Measurements from ENCODE around the gene FCSK. TPM values are rescaled to one million over a fixed set of nuclear protein-coding genes. Genes with fewer than 3 reads are reported as not detected.

The FCSK gene
- total RNA-seq, 2 experiments from 2014 or later, result 21.8 to 25.4 TPM

DNA sequence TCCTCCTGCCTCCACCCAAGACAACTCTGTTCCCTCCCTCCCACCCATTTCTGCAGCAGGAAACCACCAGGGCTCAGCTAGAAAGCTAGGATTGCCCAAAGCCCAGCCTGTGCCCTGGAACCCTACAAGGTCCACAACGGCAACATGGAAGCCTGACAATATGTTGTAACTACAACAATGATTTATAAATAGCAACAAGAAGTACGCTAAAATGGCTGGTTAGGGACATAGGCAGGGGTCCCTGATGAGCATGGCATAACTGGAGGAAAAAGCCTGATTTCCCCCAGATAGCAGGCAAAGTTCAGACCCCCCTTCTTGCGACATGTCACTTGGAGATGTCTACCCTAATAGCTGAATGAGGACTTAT lies 22.1 kb upstream of the FCSK start:
- peaks cover 84% of the 10 kb centered on the region for H3K4me1 Mint-ChIP-seq (ENCODE audit: low read depth)
- H3K4me3 Mint-ChIP-seq, result no peak overlapping the region
- CTCF ChIA-PET, result no interaction called here
- peaks cover 72% of the 10 kb centered on the region for H3K4me1 ChIP-seq (ENCODE audit: insufficient read depth, low read length)
- POLR2A ChIA-PET, result interaction anchor here (1.0 to 2.6 kb wide), 3 partner anchors 13 to 51 kb away, joined by 3 to 21 read pairs (median 4); no protein-coding TSS in a partner anchor
- H3K4me3 ChIP-seq (ENCODE audit: low read length), result no peak overlapping the region
- H3K36me3 ChIP-seq (ENCODE audit: insufficient read depth, low read length), result peaks cover 6% of the 10 kb centered on the region
- H3K27me3 ChIP-seq (ENCODE audit: control insufficient read depth in 1 of 2, insufficient read depth in 2 of 2, low read length in 2 of 2), result no peaks in the 10 kb centered on the region
- H3K27ac ChIP-seq (ENCODE audit: low read depth in 1 of 2, low read length in 2 of 2), result no peak overlapping the region
- TF ChIP-seq, protein P1, sequence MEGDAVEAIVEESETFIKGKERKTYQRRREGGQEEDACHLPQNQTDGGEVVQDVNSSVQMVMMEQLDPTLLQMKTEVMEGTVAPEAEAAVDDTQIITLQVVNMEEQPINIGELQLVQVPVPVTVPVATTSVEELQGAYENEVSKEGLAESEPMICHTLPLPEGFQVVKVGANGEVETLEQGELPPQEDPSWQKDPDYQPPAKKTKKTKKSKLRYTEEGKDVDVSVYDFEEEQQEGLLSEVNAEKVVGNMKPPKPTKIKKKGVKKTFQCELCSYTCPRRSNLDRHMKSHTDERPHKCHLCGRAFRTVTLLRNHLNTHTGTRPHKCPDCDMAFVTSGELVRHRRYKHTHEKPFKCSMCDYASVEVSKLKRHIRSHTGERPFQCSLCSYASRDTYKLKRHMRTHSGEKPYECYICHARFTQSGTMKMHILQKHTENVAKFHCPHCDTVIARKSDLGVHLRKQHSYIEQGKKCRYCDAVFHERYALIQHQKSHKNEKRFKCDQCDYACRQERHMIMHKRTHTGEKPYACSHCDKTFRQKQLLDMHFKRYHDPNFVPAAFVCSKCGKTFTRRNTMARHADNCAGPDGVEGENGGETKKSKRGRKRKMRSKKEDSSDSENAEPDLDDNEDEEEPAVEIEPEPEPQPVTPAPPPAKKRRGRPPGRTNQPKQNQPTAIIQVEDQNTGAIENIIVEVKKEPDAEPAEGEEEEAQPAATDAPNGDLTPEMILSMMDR (IDR thresholded peaks at IDR 0.05), result no peak
- H3K36me3 Mint-ChIP-seq (ENCODE audit: low read depth), result peaks cover 5% of the 10 kb centered on the region
- no peak for ATAC-seq (ENCODE audit: poor library complexity)
- H3K27me3 Mint-ChIP-seq, result no peaks in the 10 kb centered on the region
- intact Hi-C loops (cut with DNase I, micrococcal nuclease), result no loop called here
- no peaks in the 10 kb centered on the region for H3K9me3 ChIP-seq (ENCODE audit: control insufficient read depth in 1 of 2, insufficient read depth in 1 of 2, low read length in 2 of 2)
- no peak for DNase-seq
- peak overlapping the region; percentile 86 for H3K27ac Mint-ChIP-seq
- H3K9me3 Mint-ChIP-seq, result no peaks in the 10 kb centered on the region

DNA sequence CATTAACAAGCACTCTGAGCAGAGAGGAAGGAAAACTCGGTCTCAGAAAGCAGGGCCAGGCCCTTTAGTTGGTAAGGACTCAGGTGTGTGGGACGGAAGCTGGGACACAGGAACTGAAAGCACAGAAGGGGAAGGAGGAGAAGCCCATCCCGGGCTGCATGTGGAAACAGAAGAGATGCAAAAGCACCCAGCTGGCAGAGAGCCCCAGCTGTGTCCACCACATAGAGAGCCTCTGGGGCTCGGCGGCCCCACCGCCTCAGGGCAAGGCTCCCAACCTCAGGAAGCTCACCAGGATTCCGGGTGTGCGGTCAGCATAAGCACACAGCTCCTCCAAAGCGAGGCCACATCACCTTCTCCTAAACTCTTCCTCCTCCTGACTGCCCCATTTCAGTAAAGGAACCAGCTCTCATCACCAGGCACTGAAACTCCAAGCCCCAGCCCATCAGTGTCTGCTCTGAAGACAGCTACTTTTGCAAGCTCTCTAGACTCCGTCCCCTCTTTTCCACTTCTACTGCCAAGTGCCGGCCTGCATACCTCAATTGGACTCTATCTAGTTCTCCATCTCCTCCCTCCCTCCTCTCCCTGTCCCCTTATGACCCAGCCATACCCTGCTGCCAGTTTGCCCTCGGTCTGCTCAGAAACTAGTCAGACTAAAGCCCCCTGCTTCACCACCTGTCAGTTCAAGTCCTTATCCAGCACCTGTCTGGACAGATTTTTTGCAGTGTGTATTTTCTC lies 21.5 kb upstream of the FCSK start:
- no peak overlapping the region for H3K4me3 ChIP-seq (ENCODE audit: low read length)
- H3K36me3 Mint-ChIP-seq (ENCODE audit: low read depth), result peaks cover 9% of the 10 kb centered on the region
- CTCF ChIA-PET, result interaction anchor here (1.0 kb wide), 1 partner anchor 16 kb away, joined by 3 read pairs; no protein-coding TSS in a partner anchor
- H3K27ac Mint-ChIP-seq, result peak overlapping the region; percentile 86
- peak in 1 of 14 experiments; percentile 27 for DNase-seq
- ATAC-seq (ENCODE audit: poor library complexity), result no peak
- no peaks in the 10 kb centered on the region for H3K9me3 ChIP-seq (ENCODE audit: control insufficient read depth in 1 of 2, insufficient read depth in 1 of 2, low read length in 2 of 2)
- peaks cover 84% of the 10 kb centered on the region for H3K4me1 Mint-ChIP-seq (ENCODE audit: low read depth)
- H3K27ac ChIP-seq (ENCODE audit: low read depth in 1 of 2, low read length in 2 of 2), result no peak overlapping the region
- H3K9me3 Mint-ChIP-seq, result no peaks in the 10 kb centered on the region
- peak overlapping the region; percentile 45 for H3K4me3 Mint-ChIP-seq
- H3K36me3 ChIP-seq (ENCODE audit: insufficient read depth, low read length), result peaks cover 6% of the 10 kb centered on the region
- TF ChIP-seq, protein P1 (IDR thresholded peaks at IDR 0.05), result no peak
- POLR2A ChIA-PET, result interaction anchor here (0.7 to 2.6 kb wide), 3 partner anchors 29 to 86 kb away, joined by 3 to 21 read pairs (median 4); no protein-coding TSS in a partner anchor
- intact Hi-C loops (cut with DNase I, micrococcal nuclease), result no loop called here
- no peaks in the 10 kb centered on the region for H3K27me3 ChIP-seq (ENCODE audit: control insufficient read depth in 1 of 2, insufficient read depth in 2 of 2, low read length in 2 of 2)
- peaks cover 75% of the 10 kb centered on the region for H3K4me1 ChIP-seq (ENCODE audit: insufficient read depth, low read length)
- no peaks in the 10 kb centered on the region for H3K27me3 Mint-ChIP-seq

DNA sequence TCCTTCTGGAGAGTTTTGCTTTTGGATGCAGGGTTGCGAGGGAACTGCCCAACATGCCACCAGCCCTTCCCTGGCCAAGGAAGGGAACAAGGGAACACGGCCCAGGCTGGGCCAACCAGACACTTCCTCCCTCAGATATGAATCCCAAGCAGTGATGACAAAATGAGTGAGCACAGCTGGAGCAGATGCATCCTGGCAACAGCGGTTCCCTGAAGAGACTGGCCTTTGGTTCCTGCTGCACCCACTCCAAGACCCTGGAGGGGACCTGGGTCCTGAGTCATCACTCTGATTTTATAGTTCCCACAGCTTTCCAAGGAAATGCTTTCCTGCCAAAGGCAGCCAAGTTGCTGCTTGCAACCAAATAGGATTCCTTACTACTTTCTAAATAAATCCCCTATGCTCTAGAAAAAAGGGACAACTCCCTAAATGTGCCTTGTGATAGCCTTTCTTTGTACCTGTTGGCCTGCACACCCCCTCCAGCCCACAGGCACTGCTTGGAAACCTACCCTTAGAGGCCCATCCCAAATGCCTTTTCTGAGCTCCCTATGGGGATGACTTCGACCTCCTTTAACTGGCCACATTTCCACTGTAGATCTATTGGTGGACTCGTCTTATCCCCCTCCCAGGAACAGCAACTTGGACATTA lies 20.8 kb upstream of the FCSK start:
- H3K36me3 Mint-ChIP-seq (ENCODE audit: low read depth), result peaks cover 14% of the 10 kb centered on the region
- peaks cover 83% of the 10 kb centered on the region for H3K4me1 Mint-ChIP-seq (ENCODE audit: low read depth)
- H3K27ac ChIP-seq (ENCODE audit: low read depth in 1 of 2, low read length in 2 of 2), result no peak overlapping the region
- no peaks in the 10 kb centered on the region for H3K27me3 ChIP-seq (ENCODE audit: control insufficient read depth in 1 of 2, insufficient read depth in 2 of 2, low read length in 2 of 2)
- CTCF ChIA-PET, result interaction anchor here (1.0 kb wide), 1 partner anchor 17 kb away, joined by 3 read pairs; no protein-coding TSS in a partner anchor
- DNase-seq (no peak), ATAC-seq (ENCODE audit: poor library complexity) (no peak)
- TF ChIP-seq, protein P1 (IDR thresholded peaks at IDR 0.05), result no peak
- POLR2A ChIA-PET, result interaction anchor here (0.7 to 2.6 kb wide), 3 partner anchors 30 to 87 kb away, joined by 3 to 21 read pairs (median 4); no protein-coding TSS in a partner anchor
- no peak overlapping the region for H3K4me3 ChIP-seq (ENCODE audit: low read length)
- intact Hi-C loops (cut with DNase I, micrococcal nuclease), result no loop called here
- no peaks in the 10 kb centered on the region for H3K9me3 Mint-ChIP-seq
- peaks cover 6% of the 10 kb centered on the region for H3K36me3 ChIP-seq (ENCODE audit: insufficient read depth, low read length)
- H3K4me3 Mint-ChIP-seq, result peak overlapping the region; percentile 13
- H3K9me3 ChIP-seq (ENCODE audit: control insufficient read depth in 1 of 2, insufficient read depth in 1 of 2, low read length in 2 of 2), result no peaks in the 10 kb centered on the region
- peaks cover 74% of the 10 kb centered on the region for H3K4me1 ChIP-seq (ENCODE audit: insufficient read depth, low read length)
- H3K27ac Mint-ChIP-seq, result peak overlapping the region; percentile 86
- H3K27me3 Mint-ChIP-seq, result no peaks in the 10 kb centered on the region

Measured in CD4-positive, alpha-beta T cell (primary cell).